ENCODE measurements around the gene EFCAB13.
"Not testable (repeated sequence)": the region's sequence is repeated elsewhere in the genome, so short reads cannot be mapped to it uniquely, and the experiment has no call there.

Gene EFCAB13

DNA sequence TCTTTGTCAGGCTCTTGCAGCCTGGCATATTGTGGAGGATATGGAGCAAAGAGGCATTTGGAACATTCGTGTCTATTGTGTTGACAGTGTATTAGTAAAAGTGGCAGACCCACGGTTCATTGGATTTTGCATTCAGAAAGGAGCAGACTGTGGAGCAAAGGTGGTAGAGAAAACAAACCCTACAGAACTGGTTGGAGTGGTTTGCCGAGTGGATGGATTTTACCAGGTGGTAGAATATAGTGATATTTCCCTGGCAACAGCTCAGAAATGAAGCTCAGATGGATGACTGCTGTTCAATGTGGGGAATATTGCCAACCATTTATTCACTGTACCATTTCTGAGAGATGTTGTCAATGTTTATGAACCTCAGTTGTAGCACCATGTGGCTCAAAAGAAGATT is 44.5 kb downstream of the EFCAB13 start:
- Histone ChIP-seq H3F3A (ENCODE audit: insufficient read depth, low read length) (no peaks in the 10 kb centered on the region), H3K4me1 (ENCODE audit: low read length) (no peaks in the 10 kb centered on the region), H3K27ac (ENCODE audit: low read length) (no peak overlapping the region), H3K9me3 (replicated peaks; ENCODE audit: insufficient read depth, low read length) (no peaks in the 10 kb centered on the region), H4K20me1 (ENCODE audit: insufficient read depth, low read length) (no peaks in the 10 kb centered on the region), H3K27me3 (replicated peaks; ENCODE audit: insufficient read depth, low read length) (no peaks in the 10 kb centered on the region), H3K9ac (ENCODE audit: low read length) (no peak overlapping the region), H3K36me3 (replicated peaks; ENCODE audit: insufficient read depth, low read length) (no peaks in the 10 kb centered on the region), H3K79me2 (ENCODE audit: low read length) (no peaks in the 10 kb centered on the region), H3K9me2 (replicated peaks; ENCODE audit: insufficient read depth, low read length) (no peaks in the 10 kb centered on the region), H2AFZ (ENCODE audit: low read length) (no peak overlapping the region), H3K4me3 (ENCODE audit: low read length) (no peak overlapping the region), H3K4me2 (ENCODE audit: low read depth, low read length) (no peak overlapping the region)
- no peak for DNase-seq
- TF ChIP-seq EZH2phosphoT487 (IDR thresholded peaks at IDR 0.05; ENCODE audit: low read length), result no peak
- TF ChIP-seq EZH2 (optimal IDR thresholded peaks at IDR 0.05; ENCODE audit: low read depth, low read length), result no peak
- TF ChIP-seq, protein P1, sequence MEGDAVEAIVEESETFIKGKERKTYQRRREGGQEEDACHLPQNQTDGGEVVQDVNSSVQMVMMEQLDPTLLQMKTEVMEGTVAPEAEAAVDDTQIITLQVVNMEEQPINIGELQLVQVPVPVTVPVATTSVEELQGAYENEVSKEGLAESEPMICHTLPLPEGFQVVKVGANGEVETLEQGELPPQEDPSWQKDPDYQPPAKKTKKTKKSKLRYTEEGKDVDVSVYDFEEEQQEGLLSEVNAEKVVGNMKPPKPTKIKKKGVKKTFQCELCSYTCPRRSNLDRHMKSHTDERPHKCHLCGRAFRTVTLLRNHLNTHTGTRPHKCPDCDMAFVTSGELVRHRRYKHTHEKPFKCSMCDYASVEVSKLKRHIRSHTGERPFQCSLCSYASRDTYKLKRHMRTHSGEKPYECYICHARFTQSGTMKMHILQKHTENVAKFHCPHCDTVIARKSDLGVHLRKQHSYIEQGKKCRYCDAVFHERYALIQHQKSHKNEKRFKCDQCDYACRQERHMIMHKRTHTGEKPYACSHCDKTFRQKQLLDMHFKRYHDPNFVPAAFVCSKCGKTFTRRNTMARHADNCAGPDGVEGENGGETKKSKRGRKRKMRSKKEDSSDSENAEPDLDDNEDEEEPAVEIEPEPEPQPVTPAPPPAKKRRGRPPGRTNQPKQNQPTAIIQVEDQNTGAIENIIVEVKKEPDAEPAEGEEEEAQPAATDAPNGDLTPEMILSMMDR (IDR thresholded peaks at IDR 0.05; ENCODE audit: low read length), result no peak

DNA sequence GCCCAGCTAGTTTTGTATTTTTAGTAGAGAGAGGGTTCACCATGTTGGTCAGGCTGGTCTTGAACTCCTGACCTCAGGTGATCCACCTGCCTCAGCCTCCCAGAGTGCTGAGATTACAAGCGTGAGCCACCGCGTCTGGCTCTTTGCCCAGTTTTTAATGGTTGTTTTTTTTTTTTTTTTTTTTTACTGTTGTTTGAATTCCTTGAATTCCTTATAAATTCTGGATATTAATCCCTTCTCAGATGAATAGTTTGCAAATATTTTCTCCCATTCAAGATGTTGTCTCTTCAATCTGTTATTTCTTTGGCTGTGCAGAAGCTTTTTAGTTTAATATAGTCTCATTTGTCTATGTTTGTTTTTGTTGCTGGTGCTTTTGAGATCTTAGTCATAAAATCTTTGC is 47.1 kb downstream of the EFCAB13 start:
- H3K27ac ChIP-seq (ENCODE audit: low read length); H3K4me2 ChIP-seq (ENCODE audit: low read depth, low read length); H3F3A ChIP-seq (ENCODE audit: insufficient read depth, low read length); H3K4me3 ChIP-seq (ENCODE audit: low read length); H3K36me3 ChIP-seq (replicated peaks; ENCODE audit: insufficient read depth, low read length); H4K20me1 ChIP-seq (ENCODE audit: insufficient read depth, low read length); H3K27me3 ChIP-seq (replicated peaks; ENCODE audit: insufficient read depth, low read length); H3K9me2 ChIP-seq (replicated peaks; ENCODE audit: insufficient read depth, low read length); H3K4me1 ChIP-seq (ENCODE audit: low read length); H3K79me2 ChIP-seq (ENCODE audit: low read length); H2AFZ ChIP-seq (ENCODE audit: low read length); H3K9ac ChIP-seq (ENCODE audit: low read length); H3K9me3 ChIP-seq (replicated peaks; ENCODE audit: insufficient read depth, low read length); DNase-seq: not testable (repeated sequence)

DNA sequence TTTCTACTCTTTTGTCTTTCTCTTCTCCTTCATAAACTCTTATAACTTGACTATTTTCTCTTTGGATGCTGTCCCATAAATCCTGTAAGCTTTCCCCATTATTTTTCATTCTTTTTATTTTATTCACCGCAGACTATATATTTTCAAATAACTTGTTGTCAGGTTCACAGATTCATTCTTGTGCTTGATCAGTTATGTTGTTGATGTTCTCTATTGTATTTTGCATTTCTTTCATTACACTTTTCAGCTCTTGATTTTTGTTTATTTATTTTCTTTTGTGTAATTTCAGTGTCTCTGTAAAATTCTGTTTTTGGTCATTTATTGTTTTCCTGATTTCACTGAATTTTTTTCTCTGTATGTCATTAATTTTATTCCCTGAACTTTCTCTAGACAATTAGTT is 49.2 kb downstream of the EFCAB13 start:
- no peaks in the 10 kb centered on the region for H3K9me2 ChIP-seq (replicated peaks; ENCODE audit: insufficient read depth, low read length)
- no peaks in the 10 kb centered on the region for H3K4me1 ChIP-seq (ENCODE audit: low read length)
- no peak overlapping the region for H2AFZ ChIP-seq (ENCODE audit: low read length)
- no peak overlapping the region for H3K9ac ChIP-seq (ENCODE audit: low read length)
- DNase-seq, result no peak
- no peaks in the 10 kb centered on the region for H3F3A ChIP-seq (ENCODE audit: insufficient read depth, low read length)
- H3K4me2 ChIP-seq (ENCODE audit: low read depth, low read length), result no peak overlapping the region
- H3K27ac ChIP-seq (ENCODE audit: low read length), result no peak overlapping the region
- TF ChIP-seq, protein P1 (IDR thresholded peaks at IDR 0.05; ENCODE audit: low read length), result no peak
- TF ChIP-seq EZH2phosphoT487 (IDR thresholded peaks at IDR 0.05; ENCODE audit: low read length) (no peak), EZH2 (optimal IDR thresholded peaks at IDR 0.05; ENCODE audit: low read depth, low read length) (no peak)
- H4K20me1 ChIP-seq (ENCODE audit: insufficient read depth, low read length), result no peaks in the 10 kb centered on the region
- no peak overlapping the region for H3K4me3 ChIP-seq (ENCODE audit: low read length)
- H3K36me3 ChIP-seq (replicated peaks; ENCODE audit: insufficient read depth, low read length), result no peaks in the 10 kb centered on the region
- H3K27me3 ChIP-seq (replicated peaks; ENCODE audit: insufficient read depth, low read length), result no peaks in the 10 kb centered on the region
- no peaks in the 10 kb centered on the region for H3K9me3 ChIP-seq (replicated peaks; ENCODE audit: insufficient read depth, low read length)
- H3K79me2 ChIP-seq (ENCODE audit: low read length), result no peaks in the 10 kb centered on the region

DNA sequence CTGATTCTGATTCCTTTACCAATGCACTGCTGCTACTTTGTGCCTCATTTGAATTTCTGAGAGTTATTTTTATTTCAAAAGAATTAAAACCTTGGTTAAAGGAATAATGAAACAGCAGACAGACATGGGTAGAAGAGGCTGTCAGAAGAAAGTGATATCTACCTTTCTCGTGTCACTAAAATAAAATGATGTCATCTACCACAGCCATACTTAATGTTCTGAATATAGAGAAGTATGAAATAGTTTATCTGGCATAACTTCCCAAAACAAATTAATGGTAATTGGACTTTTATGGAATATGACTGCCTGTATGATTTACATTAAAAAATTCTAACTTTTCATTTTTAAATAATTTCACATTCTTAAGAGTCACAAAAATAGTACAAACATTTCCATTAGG is 52.5 kb downstream of the EFCAB13 start:
- no peak overlapping the region for H2AFZ ChIP-seq (ENCODE audit: low read length)
- no peaks in the 10 kb centered on the region for H3F3A ChIP-seq (ENCODE audit: insufficient read depth, low read length)
- no peak overlapping the region for H3K4me2 ChIP-seq (ENCODE audit: low read depth, low read length)
- no peaks in the 10 kb centered on the region for H4K20me1 ChIP-seq (ENCODE audit: insufficient read depth, low read length)
- H3K9me3 ChIP-seq (replicated peaks; ENCODE audit: insufficient read depth, low read length), result no peaks in the 10 kb centered on the region
- no peak for DNase-seq
- H3K27ac ChIP-seq (ENCODE audit: low read length), result no peak overlapping the region
- no peaks in the 10 kb centered on the region for H3K9me2 ChIP-seq (replicated peaks; ENCODE audit: insufficient read depth, low read length)
- H3K4me1 ChIP-seq (ENCODE audit: low read length), result no peaks in the 10 kb centered on the region
- H3K36me3 ChIP-seq (replicated peaks; ENCODE audit: insufficient read depth, low read length), result no peaks in the 10 kb centered on the region
- no peak overlapping the region for H3K9ac ChIP-seq (ENCODE audit: low read length)
- no peaks in the 10 kb centered on the region for H3K79me2 ChIP-seq (ENCODE audit: low read length)
- no peaks in the 10 kb centered on the region for H3K27me3 ChIP-seq (replicated peaks; ENCODE audit: insufficient read depth, low read length)
- TF ChIP-seq EZH2 (optimal IDR thresholded peaks at IDR 0.05; ENCODE audit: low read depth, low read length), result no peak
- TF ChIP-seq, protein P1 (IDR thresholded peaks at IDR 0.05; ENCODE audit: low read length), result no peak
- TF ChIP-seq EZH2phosphoT487 (IDR thresholded peaks at IDR 0.05; ENCODE audit: low read length), result no peak
- H3K4me3 ChIP-seq (ENCODE audit: low read length), result no peak overlapping the region

Data from MM.1S (cell line).